ENCODE data around the gene SEMA4G. TPM values are rescaled to one million over a fixed set of nuclear protein-coding genes. Genes with fewer than 3 reads are reported as not detected.

Gene SEMA4G
- total and polyA plus RNA-seq, 2 of the 13 experiments (the other 11 are each of a cell fraction or from before 2014, with no cell fraction given) = 46.2 to 207 TPM

DNA sequence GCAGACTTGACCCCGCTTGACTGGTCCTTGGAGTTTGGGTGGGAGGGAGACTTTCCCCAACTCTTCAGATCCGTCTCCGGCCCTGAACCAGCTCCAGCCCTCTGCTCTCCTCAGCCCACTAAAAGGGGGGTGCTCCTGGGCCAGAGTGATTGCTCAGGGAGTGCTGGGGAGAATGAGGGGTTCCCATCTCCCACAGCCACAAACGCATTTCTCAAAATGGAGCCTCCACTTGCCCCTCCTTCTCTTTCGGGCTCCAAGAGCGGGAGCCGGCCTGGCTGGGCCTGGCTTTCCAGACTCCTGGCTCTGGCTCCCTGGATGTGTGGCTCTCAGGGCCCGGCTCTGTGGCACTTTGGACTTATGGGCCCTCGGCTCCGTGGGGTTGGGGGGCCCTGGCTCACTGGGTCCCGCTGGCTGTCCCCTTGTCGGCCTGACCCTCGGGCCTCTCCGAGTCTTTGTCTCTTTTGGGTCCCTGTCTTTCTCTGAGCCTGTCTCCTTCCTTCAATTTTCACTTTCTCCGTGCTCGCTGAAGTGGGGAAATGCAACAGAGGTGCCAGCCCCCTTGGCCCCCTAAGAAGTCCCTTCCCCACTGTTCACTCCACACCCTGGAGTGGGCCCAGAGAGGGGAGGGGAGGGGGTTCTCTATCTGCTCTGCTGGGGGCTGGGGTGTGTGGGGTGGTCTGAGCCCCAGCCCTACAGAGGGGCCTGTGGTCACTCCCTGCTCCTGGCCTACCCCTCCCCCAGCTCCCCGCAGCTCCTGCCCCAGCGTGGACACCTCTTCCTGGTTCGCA, 31.0 kb downstream of the SEMA4G start (continued):
- TF ChIP-seq, protein P1, sequence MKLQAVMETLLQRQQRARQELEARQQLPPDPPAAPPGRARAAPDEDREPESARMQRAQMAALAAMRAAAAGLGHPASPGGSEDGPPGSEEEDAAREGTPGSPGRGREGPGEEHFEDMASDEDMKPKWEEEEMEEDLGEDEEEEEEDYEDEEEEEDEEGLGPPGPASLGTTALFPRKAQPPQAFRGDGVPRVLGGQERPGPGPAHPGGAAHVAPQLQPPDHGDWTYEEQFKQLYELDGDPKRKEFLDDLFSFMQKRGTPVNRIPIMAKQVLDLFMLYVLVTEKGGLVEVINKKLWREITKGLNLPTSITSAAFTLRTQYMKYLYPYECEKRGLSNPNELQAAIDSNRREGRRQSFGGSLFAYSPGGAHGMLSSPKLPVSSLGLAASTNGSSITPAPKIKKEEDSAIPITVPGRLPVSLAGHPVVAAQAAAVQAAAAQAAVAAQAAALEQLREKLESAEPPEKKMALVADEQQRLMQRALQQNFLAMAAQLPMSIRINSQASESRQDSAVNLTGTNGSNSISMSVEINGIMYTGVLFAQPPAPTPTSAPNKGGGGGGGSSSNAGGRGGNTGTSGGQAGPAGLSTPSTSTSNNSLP (IDR thresholded peaks at IDR 0.05; ENCODE audit: low read depth, low read length) = no peak
- TF ChIP-seq ATF2 (CRISPR knock-in tag; IDR thresholded peaks at IDR 0.05) (no peak), NAIF1 (CRISPR knock-in tag; IDR thresholded peaks at IDR 0.05; ENCODE audit: borderline replicate concordance) (no peak), RBM22 (optimal IDR thresholded peaks at IDR 0.05; ENCODE audit: low read length) (no peak), TCF12 (IDR thresholded peaks at IDR 0.05) (no peak), TCF12 (CRISPR knock-in tag; IDR thresholded peaks at IDR 0.05) (no peak), CC2D1A (CRISPR knock-in tag; IDR thresholded peaks at IDR 0.05) (no peak), MTF2 (CRISPR knock-in tag; IDR thresholded peaks at IDR 0.05; ENCODE audit: borderline replicate concordance) (no peak), ZNF660 (CRISPR knock-in tag; IDR thresholded peaks at IDR 0.05; ENCODE audit: borderline replicate concordance, low read depth) (no peak), ZNF567 (CRISPR knock-in tag; IDR thresholded peaks at IDR 0.05; ENCODE audit: borderline replicate concordance) (no peak), SYNCRIP (IDR thresholded peaks at IDR 0.05; ENCODE audit: insufficient read depth, low read depth, low read length) (no peak), HCFC1 (IDR thresholded peaks at IDR 0.05; ENCODE audit: low read depth, low read length) (no peak), REL (CRISPR knock-in tag; conservative IDR thresholded peaks at IDR 0.05) (0 out of 2 replicates have a peak, but pooled peaks have one; percentile 55), ZNF160 (CRISPR knock-in tag; IDR thresholded peaks at IDR 0.05) (no peak), ZNF788 (CRISPR knock-in tag; IDR thresholded peaks at IDR 0.05; ENCODE audit: borderline replicate concordance) (no peak), HES4 (CRISPR knock-in tag; IDR thresholded peaks at IDR 0.05; ENCODE audit: borderline replicate concordance) (no peak), EZH2 (conservative IDR thresholded peaks at IDR 0.05; ENCODE audit: low read depth, low read length) (no peak), ZKSCAN1 (IDR thresholded peaks at IDR 0.05; ENCODE audit: low read length) (no peak), HOXA9 (CRISPR knock-in tag; IDR thresholded peaks at IDR 0.05; ENCODE audit: borderline replicate concordance) (no peak), IRF9 (CRISPR knock-in tag; IDR thresholded peaks at IDR 0.05; ENCODE audit: borderline replicate concordance) (no peak)
